Renal cortical epithelial cell (primary cell): ENCODE measurements around the gene BTC. TPM values are rescaled to one million over a fixed set of nuclear protein-coding genes. Genes with fewer than 3 reads are reported as not detected.
"Not testable (repeated sequence)": the region's sequence is repeated elsewhere in the genome, so short reads cannot be mapped to it uniquely, and the experiment has no call there.

Source experiments
- DNase-seq: peaks from one replicate; pipeline ENCODE4 v3.0.0-alpha.2; 2011; ENCODE audit warnings: low read depth
- total RNA-seq: library from RNA; depleted of rRNA; stranded (reverse); fragments of >200 nt; gene quantifications from 2 replicates; pipeline ENCODE4 v1.2.3, GENCODE V29; 2014

BTC gene
- 8.9 and 15.3 TPM in 2 replicates for total RNA-seq

- peak; percentile 44 for DNase-seq
Measured at GRCh38 chr4:74794382-74795010, at the start of gene BTC. Gene BTC (minus strand): TSS chr4:74794523. CDS start chr4:74794325, 198 bp downstream.

GRCh38 chr4:74840936-74841509, 46.7 kb upstream of the BTC start:
- DNase-seq = no peak

GRCh38 chr4:74838746-74839370, 44.5 kb upstream of the BTC start:
- peak; percentile 70 for DNase-seq

- no peak for DNase-seq
Measured at GRCh38 chr4:74830928-74831327, 36.6 kb upstream of the BTC start.

- DNase-seq = no peak
Measured at GRCh38 chr4:74823194-74823593, 28.9 kb upstream of the BTC start.

GRCh38 chr4:74822603-74823002, 28.3 kb upstream of the BTC start:
- DNase-seq = no peak

GRCh38 chr4:74821541-74821940, 27.2 kb upstream of the BTC start:
- no peak for DNase-seq

GRCh38 chr4:74814052-74814451, 19.7 kb upstream of the BTC start:
- no peak for DNase-seq

- DNase-seq = not testable (repeated sequence)
Measured at GRCh38 chr4:74812056-74812455, 17.7 kb upstream of the BTC start.

- peak; percentile 60 for DNase-seq
Measured at GRCh38 chr4:74805601-74806000, 11.3 kb upstream of the BTC start.

GRCh38 chr4:74800310-74800709, 6.0 kb upstream of the BTC start:
- DNase-seq = no peak

GRCh38 chr4:74796631-74797030, 2.3 kb upstream of the BTC start:
- DNase-seq = no peak

GRCh38 chr4:74793757-74794381, 454 bp downstream of the BTC start:
- DNase-seq = peak; percentile 37

GRCh38 chr4:74790652-74791051, 3.7 kb downstream of the BTC start:
- no peak for DNase-seq

- DNase-seq = no peak
Measured at GRCh38 chr4:74789518-74789917, 4.8 kb downstream of the BTC start.

- no peak for DNase-seq
Measured at GRCh38 chr4:74777531-74777930, 16.8 kb downstream of the BTC start.

- DNase-seq = no peak
Measured at GRCh38 chr4:74772783-74773182, 21.5 kb downstream of the BTC start.

GRCh38 chr4:74772106-74772505, 22.2 kb downstream of the BTC start:
- DNase-seq = no peak

- no peak for DNase-seq
Measured at GRCh38 chr4:74770226-74770910, 24.0 kb downstream of the BTC start.

- DNase-seq = peak; percentile 82
Measured at GRCh38 chr4:74768857-74769525, 25.3 kb downstream of the BTC start.

GRCh38 chr4:74764119-74764518, 30.2 kb downstream of the BTC start:
- DNase-seq = no peak
